ENCODE measurements around the gene MAGI1. TPM values are rescaled to one million over a fixed set of nuclear protein-coding genes. Genes with fewer than 3 reads are reported as not detected.
A peak's percentile ranks its signal among the peaks of the same experiment; 100 is the strongest.

The MAGI1 gene
- total and polyA plus RNA-seq, 7 donors: 10.2 to 54.0 (median 29.8) TPM

GRCh38 chr3:66037330-66037985 lies 1.3 kb downstream of the MAGI1 start:
- H3K4me3 ChIP-seq: peak overlapping the region; percentile 62 to 83 (median 74)
- H3K27ac ChIP-seq: peak overlapping the region; percentile 87 to 96 (median 92)
- no peaks in the 10 kb centered on the region for H3K27me3 ChIP-seq
- H3K4me1 ChIP-seq: peaks cover 0 to 33% (median 24%) of the 10 kb centered on the region in 4 donors
- TF ChIP-seq POLR2AphosphoS5 (IDR thresholded peaks at IDR 0.05) (peak in 2 of 4 donors; percentile 18 to 54), POLR2A (IDR thresholded peaks at IDR 0.05) (no peak)
- TF ChIP-seq, protein P1, sequence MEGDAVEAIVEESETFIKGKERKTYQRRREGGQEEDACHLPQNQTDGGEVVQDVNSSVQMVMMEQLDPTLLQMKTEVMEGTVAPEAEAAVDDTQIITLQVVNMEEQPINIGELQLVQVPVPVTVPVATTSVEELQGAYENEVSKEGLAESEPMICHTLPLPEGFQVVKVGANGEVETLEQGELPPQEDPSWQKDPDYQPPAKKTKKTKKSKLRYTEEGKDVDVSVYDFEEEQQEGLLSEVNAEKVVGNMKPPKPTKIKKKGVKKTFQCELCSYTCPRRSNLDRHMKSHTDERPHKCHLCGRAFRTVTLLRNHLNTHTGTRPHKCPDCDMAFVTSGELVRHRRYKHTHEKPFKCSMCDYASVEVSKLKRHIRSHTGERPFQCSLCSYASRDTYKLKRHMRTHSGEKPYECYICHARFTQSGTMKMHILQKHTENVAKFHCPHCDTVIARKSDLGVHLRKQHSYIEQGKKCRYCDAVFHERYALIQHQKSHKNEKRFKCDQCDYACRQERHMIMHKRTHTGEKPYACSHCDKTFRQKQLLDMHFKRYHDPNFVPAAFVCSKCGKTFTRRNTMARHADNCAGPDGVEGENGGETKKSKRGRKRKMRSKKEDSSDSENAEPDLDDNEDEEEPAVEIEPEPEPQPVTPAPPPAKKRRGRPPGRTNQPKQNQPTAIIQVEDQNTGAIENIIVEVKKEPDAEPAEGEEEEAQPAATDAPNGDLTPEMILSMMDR (IDR thresholded peaks at IDR 0.05): peak in 3 of 4 experiments; percentile 15 to 31 (median 26)
- no peaks in the 10 kb centered on the region for H3K36me3 ChIP-seq
- DNase-seq: peak; percentile 71
- no peaks in the 10 kb centered on the region for H3K9me3 ChIP-seq
- intact Hi-C loops (cut with DNase I): loop anchor here (5.0 to 10.0 kb wide), 6 partner anchors 85 to 465 kb away; partner anchors contain the start of genes LRIG1 and SLC25A26
- WGBS, 2 donors: 1 to 3% methylated on average over 33 of the region's 33 CpGs

DNA sequence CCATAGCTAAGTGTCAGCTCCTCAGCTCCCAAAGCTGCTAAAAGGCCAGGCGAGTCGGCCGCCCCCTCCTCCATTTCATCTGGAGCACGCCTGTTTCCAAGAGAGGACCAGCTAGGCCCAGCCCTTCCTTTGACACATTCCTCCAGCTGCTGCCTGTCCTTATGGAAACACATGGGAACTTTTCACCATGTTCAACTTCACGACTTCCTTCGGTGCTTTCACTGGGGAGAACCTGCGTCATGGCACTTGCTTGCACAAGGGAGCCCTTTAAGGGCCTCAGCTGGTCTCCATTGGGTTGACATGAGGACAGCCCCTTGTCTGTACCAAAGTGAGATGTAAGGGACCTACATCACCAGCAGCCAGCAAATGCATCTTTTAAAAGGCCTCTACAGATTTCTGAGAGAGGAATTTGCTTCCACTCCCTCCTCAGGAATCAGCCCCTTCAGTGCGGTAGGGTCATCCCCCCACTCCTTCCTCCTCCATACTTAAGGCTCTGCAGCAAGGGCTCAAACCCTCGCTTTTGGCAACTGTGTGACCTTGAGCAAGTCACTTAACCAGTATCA lies 2.1 kb downstream of the MAGI1 start:
- Histone ChIP-seq H3K27me3 (no peaks in the 10 kb centered on the region), H3K36me3 (no peaks in the 10 kb centered on the region), H3K9me3 (no peaks in the 10 kb centered on the region), H3K4me3 (peak overlapping the region; percentile 62 to 83 (median 74)), H3K4me1 (peaks cover 0 to 33% (median 24%) of the 10 kb centered on the region in 4 donors), H3K27ac (peak overlapping the region; percentile 87 to 96 (median 92))
- no peak for TF ChIP-seq POLR2A (IDR thresholded peaks at IDR 0.05)
- no peak for TF ChIP-seq EP300 (IDR thresholded peaks at IDR 0.05)
- TF ChIP-seq, protein P1 (IDR thresholded peaks at IDR 0.05): no peak
- peak in 1 of 4 donors; percentile 20 for TF ChIP-seq POLR2AphosphoS5 (IDR thresholded peaks at IDR 0.05)
- DNase-seq: no peak
- intact Hi-C loops (cut with DNase I): loop anchor here (5.0 to 10.0 kb wide), 6 partner anchors 84 to 466 kb away; partner anchors contain the start of genes LRIG1 and SLC25A26
- 52 to 73% methylated on average over 9 of the region's 9 CpGs for WGBS, 2 donors

DNA sequence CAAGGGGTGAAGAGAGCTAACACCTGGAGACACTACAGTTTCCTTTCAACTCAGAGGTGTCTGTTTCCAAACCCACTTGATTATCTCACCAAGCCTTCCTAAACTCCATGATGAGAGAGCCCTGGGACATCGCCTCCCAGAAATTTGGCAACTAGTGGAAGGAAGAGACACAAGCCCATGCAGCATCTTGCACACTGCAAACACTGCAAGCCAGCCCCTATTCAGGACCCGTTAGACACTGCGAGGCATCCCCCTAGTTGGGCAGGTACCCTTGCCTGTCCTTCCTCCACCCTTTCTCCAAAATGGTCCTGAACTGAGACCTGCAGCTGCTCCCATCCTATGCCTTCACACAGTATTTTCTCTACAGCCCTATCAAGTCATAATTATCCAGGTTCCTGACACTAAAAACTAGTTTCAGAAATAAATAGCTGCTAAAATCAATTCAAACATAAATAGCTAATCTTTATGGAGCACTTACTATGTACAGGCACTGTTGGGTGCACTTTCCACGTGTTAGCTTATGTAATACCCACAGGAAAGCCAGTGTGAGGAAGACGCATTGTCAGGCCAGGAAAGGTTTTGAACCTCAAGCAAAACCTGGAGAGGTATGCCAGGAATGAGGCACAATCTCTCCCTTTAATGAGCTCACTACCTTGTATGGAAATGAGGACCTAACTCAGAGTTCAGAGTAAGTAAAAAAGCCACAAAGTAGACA lies 2.8 kb downstream of the MAGI1 start:
- DNase-seq: no peak
- intact Hi-C loops (cut with DNase I): loop anchor here (5.0 to 10.0 kb wide), 6 partner anchors 84 to 466 kb away; partner anchors contain the start of genes LRIG1 and SLC25A26
- WGBS, 2 donors: 60 to 70% methylated on average over 5 of the region's 5 CpGs
- Histone ChIP-seq H3K27me3 (no peaks in the 10 kb centered on the region), H3K9me3 (no peaks in the 10 kb centered on the region), H3K4me1 (peaks cover 0 to 33% (median 24%) of the 10 kb centered on the region in 4 donors), H3K27ac (peak overlapping the region; percentile 19 to 96 (median 92)), H3K4me3 (peak overlapping the region in 3 of 4 donors; percentile 70 to 83 (median 79)), H3K36me3 (no peaks in the 10 kb centered on the region)
- no peak for TF ChIP-seq EP300 (IDR thresholded peaks at IDR 0.05)
- no peak for TF ChIP-seq POLR2A (IDR thresholded peaks at IDR 0.05)
- TF ChIP-seq, protein P1 (IDR thresholded peaks at IDR 0.05): no peak
- TF ChIP-seq POLR2AphosphoS5 (IDR thresholded peaks at IDR 0.05): no peak

GRCh38 chr3:66033241-66034138 lies 5.2 kb downstream of the MAGI1 start:
- H3K9me3 ChIP-seq: no peaks in the 10 kb centered on the region
- H3K27me3 ChIP-seq: no peaks in the 10 kb centered on the region
- H3K27ac ChIP-seq: no peak overlapping the region
- WGBS, 2 donors: 80 to 86% methylated on average over 3 of the region's 3 CpGs
- DNase-seq: no peak
- H3K4me3 ChIP-seq: no peak overlapping the region
- peaks cover 0 to 27% (median 21%) of the 10 kb centered on the region in 4 donors for H3K4me1 ChIP-seq
- no peaks in the 10 kb centered on the region for H3K36me3 ChIP-seq
- TF ChIP-seq, protein P1 (IDR thresholded peaks at IDR 0.05): no peak
- TF ChIP-seq POLR2A (IDR thresholded peaks at IDR 0.05): no peak
- no peak for TF ChIP-seq EP300 (IDR thresholded peaks at IDR 0.05)
- no peak for TF ChIP-seq POLR2AphosphoS5 (IDR thresholded peaks at IDR 0.05)
- intact Hi-C loops (cut with DNase I): loop anchor here (10.0 kb wide), 1 partner anchor 139 kb away; no protein-coding TSS in a partner anchor
